Measurements from ENCODE around the gene IL17RE.

DNA sequence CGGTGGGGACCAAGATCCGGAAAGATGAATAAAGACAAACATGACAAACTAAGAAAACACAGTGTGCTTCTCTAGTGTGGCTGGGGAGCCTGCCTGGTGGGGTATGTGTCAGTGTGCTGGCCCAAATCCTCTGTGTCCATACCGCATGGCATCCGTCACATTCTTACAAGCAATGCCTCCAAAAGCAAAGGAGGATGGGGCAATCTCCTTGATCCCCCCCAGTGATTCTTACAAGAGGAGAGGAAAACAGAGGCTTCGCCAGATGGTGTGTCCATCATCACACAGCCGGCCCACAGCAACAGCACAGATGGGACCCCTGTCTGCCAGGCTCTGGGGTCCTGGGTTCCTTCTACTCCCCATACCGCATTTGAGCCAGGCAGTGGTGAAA is 13.7 kb downstream of the IL17RE start:
- TF ChIP-seq, protein P1, sequence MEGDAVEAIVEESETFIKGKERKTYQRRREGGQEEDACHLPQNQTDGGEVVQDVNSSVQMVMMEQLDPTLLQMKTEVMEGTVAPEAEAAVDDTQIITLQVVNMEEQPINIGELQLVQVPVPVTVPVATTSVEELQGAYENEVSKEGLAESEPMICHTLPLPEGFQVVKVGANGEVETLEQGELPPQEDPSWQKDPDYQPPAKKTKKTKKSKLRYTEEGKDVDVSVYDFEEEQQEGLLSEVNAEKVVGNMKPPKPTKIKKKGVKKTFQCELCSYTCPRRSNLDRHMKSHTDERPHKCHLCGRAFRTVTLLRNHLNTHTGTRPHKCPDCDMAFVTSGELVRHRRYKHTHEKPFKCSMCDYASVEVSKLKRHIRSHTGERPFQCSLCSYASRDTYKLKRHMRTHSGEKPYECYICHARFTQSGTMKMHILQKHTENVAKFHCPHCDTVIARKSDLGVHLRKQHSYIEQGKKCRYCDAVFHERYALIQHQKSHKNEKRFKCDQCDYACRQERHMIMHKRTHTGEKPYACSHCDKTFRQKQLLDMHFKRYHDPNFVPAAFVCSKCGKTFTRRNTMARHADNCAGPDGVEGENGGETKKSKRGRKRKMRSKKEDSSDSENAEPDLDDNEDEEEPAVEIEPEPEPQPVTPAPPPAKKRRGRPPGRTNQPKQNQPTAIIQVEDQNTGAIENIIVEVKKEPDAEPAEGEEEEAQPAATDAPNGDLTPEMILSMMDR (IDR thresholded peaks at IDR 0.05) = no peak
- TF ChIP-seq POLR2A (IDR thresholded peaks at IDR 0.05) = no peak
